Activated CD4-positive, CD25-positive, alpha-beta regulatory T cell treated with anti-CD3 and anti-CD28 coated beads, Interleukin-2, amount 50 U/mL, for 72 hours (primary cell): ENCODE results near the gene CDYL.
A peak's percentile ranks its signal among the peaks of the same experiment; 100 is the strongest.
"Not testable (repeated sequence)": the region's sequence is repeated elsewhere in the genome, so short reads cannot be mapped to it uniquely, and the experiment has no call there.

ENCODE experiments used
- DNase-seq: peaks from one replicate; pipeline ENCODE4 v3.0.0; 2021

The CDYL gene

DNA sequence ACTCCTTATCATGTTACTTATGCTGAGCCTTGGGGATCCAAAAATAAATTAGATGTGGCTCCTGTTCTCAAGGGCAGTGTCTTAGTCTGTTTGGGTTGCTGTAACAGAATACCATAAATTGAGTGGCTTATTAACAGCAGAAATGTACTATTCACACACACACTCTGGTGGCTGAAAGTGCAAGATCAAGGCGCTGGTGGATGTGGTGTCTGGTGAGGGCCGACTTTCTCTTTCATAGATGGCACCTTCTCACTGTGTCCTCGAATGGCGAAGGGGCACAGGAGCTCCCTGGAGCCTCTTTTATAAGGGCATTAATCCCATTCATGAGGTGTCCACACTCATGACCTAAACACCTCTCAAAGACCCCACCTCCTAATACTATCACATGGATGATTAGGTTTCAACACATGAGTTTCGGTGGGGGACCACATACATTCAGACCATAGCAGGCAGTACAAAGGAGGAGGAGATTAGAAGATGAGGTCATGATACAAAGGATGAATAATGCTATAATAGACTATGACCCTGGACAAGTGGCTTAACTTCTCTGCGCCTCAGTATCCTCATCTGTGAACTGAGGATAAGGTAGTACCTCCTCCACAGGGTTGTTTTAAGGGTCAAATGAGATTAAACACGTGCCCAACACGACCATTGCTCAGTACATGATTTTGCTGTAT, 193.5 kb downstream of the CDYL start:
- DNase-seq: no peak

DNA sequence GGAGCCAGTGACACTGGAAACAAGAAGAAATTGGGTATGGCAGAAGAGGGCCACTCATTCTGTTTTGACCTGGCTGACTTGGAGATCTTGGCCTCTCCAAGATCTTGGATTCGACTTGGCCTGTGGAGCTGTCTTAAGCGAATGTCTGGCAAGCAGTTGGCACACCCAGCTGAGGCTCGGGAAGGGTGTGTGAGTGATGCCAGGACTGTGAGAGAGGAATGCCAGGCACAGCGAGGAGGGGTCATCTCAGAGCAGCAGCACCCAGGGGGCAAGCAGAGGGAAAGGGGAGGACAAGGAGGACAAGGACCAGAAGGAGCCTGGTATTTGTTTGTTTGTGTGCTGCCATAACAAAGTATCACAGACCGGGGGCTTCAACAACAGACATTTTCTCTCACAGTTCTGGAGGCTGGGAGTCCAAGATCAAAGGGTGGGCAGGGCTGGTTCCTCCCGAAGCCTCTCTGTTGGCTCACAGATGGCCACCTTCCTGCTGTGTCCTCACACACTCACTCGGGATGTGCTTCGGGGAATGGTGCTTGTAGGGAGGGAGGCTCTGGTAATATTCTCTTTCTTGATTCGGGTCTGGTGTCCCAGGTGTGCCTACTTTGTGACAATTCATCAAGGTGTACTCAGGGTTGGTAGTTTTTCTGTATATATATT, 194.7 kb downstream of the CDYL start:
- no peak for DNase-seq

DNA sequence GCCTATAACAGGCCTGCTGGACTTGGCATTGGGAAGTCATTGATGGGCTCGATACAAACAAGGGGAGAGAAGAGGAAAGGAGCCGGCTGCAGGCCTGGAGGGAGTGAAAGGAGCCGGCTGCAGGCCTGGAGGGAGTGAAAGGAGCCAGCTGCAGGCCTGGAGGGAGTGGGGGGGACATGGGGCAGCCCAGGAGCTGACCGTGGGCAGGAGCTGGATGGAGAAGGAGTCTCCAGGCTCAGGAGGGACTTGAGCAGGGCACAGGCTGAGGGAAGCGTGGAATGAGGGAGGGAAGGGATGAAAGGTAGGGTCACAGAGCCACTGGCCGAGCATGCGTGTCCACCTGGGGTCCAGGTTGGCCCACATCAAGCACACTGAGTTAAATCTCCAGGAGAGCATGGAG, 195.6 kb downstream of the CDYL start:
- DNase-seq: no peak

- DNase-seq: no peak
Measured at GRCh38 chr6:4972438-4972837, 196.2 kb downstream of the CDYL start.

DNA sequence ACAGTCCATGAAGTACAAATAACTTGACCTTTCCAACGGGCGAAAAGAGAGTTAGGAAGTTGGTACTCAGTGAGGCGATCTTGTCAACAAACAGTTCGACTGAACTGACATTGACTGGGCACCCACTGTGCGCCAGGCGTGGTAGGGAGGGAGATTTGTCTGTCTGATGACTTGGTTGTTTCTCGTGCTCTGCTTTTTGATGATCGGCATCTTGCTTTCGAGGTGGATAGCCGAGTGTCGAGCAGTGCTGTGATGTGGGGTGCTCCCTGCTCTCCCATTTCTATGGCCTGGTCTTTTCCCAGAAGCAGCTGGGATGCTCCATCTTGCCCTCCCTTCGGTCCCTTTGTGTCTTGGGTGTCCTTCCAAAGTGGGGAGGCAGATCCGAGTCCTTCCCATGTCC, 197.2 kb downstream of the CDYL start:
- DNase-seq: no peak

DNA sequence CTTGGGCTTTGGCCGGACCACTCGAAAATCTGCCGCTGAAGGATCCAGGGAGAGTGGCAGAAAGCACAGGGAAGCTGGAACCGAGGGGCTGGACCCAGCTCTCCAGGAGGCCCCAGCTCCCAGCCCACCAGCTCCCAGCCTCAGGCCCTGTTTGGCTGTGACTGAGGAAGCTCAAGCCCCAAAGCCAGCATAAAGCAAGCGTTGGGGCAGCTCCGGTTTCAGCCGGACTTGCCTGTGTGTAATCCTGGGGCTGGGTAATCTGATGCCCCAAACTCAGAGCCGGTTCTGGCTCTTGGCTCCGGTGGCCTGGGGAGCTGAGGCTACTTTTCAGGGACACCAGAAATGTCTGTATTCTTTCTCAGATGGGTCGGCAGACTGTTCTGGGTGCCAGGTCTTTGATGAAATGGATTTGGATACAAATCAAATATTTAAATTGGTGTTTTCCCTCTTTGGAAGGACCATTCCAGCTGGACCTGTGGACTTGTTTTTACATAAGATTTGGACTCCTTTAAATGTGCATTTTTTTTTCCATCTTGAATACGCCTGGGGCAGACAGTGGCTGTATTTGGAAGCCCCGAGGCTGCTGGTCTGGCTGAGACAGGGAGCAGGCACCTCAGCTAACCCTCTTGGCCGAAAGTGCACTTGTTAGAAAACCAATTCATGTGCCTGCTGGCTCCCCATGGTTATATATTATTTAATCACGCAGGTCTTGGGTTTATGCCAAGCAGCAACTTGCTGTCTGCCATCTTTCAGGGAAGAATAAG, 198.0 kb downstream of the CDYL start:
- DNase-seq: no peak

DNA sequence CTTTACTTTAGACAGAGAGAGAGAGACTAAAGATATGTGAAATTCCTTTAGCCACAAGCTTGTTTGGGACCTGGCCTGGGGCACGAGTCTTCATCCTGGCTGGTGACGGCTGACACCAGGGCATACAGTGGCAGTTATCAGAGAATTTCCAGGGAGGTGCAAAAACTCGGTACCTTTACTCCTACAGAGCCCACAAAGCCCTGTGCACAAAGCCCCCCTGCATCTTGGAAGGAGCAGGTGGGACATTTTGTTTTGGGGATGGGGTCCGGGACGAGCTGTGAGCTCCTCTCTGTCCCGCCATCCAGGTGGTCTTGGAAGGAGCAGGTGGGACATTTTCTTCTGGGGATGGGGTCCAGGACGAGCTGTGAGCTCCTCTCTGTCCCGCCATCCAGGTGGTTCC, 198.8 kb downstream of the CDYL start:
- no peak for DNase-seq

GRCh38 chr6:4975506-4975905, 199.3 kb downstream of the CDYL start:
- no peak for DNase-seq

- DNase-seq: no peak
Measured at GRCh38 chr6:4977468-4977867, 201.3 kb downstream of the CDYL start.

- no peak for DNase-seq
Measured at GRCh38 chr6:4979426-4979825, 203.2 kb downstream of the CDYL start.

DNA sequence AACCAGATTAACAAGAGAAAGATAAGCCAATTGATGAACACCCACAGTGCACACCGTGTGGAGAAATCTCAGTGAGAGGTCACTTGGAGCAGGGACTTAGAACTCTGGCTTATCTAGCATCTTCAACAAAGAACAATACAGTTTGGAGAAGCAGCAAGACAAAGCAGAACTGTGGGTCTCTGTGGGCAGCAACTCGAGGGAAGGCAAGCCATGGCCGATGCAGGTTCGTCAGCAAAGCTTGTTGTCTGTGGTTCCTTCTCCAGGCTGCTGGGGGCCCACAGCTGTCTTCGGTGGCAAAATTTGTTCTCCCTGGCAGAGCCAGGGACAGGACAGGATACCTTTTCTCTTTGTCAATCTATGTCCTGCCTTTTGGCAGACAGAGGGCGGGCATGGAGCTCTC, 205.6 kb downstream of the CDYL start:
- no peak for DNase-seq

- DNase-seq: no peak
Measured at GRCh38 chr6:4983322-4983721, 207.1 kb downstream of the CDYL start.

DNA sequence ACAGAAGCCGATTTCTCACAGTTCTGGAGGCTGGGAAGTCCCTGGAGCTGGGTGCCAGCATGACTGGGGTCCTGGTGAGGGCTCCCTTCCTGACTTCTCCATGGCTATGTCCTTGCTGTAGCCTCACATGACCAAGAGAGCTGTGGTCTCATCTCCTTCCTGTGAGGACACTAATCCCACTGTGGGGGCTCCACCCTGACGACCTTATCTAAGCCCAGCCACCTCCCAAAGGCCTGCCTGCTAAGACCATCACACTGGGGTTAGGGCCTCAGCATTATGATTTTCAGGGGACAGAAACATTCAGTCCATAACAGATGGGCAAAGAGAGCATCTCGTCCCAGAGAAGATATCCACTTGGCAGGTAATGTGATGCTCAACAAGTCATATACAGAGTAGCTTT, 210.8 kb downstream of the CDYL start:
- no peak for DNase-seq

DNA sequence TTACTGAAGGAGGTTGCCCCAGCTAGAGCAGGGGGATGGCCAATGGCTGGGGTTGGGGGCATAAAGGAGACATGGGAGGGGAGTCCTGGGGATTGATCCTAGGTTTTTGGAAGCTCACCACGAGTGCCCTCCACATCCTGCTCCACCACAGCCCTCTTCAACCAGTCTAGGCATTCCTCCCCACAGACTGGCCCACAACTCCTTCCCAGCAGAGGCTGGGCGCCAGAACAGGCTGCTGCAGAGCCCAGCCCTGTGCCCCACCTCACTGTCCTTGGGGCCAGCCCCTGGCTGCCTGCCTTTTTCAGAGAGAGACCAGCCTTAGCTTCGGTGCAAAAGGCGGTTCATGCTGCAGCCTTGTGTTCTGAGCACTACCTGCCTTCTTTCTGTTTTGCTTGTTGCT, 211.2 kb downstream of the CDYL start:
- no peak for DNase-seq

DNA sequence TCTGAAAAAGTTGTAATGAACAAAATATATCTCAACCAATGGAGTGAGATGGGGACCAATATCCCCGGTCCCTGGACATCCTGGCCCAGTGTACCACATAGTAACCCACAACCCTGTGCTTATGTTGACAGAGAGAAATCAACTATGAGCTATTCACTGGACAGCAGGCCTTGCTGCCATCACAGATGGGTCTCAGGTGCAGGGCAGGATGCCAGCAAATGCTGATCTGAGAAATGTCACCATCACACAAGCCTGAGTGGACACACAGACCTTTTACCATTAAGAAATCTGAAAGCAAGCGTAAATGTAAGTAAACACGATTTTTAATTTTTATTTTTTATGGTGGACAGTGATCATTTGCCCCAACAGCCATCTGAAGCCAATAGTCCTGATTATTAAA, 218.5 kb downstream of the CDYL start:
- no peak for DNase-seq

DNA sequence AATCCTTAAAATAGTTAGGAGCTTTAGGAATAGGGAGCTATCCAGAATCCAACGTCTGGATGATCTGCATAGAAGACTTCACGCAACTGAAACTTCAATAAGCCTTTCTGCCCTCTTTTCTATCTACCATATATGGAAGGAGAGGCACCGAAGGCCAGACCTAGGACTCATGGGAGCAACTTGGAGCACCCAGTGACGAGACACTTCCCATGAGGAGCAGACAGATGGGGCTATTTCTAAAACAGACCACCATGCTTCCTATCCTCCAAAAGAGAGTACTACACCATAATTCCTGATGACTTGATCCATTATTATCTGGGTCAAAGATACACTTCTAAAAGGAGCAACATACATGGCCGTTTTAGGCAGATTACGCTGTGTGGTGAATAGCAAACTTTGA, 221.7 kb downstream of the CDYL start:
- DNase-seq: no peak

DNA sequence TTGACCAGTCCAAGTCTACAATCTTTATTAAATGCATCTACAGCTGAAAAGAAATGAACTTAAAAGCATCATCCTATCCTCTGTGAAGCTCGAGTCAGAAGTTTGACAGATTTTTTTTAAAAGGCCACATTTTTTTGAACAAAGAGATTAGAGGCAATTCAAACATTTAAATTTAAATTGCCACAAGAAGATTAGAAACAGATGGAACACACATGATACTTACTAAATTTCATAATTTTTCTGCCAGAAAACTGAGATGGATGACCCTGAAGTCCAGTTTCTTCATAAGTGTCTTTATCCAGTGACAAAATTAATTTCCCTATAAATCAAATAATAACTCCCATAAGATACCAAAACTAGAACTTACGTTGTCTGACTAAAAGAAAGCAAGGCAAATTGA, 223.4 kb downstream of the CDYL start:
- DNase-seq: no peak

DNA sequence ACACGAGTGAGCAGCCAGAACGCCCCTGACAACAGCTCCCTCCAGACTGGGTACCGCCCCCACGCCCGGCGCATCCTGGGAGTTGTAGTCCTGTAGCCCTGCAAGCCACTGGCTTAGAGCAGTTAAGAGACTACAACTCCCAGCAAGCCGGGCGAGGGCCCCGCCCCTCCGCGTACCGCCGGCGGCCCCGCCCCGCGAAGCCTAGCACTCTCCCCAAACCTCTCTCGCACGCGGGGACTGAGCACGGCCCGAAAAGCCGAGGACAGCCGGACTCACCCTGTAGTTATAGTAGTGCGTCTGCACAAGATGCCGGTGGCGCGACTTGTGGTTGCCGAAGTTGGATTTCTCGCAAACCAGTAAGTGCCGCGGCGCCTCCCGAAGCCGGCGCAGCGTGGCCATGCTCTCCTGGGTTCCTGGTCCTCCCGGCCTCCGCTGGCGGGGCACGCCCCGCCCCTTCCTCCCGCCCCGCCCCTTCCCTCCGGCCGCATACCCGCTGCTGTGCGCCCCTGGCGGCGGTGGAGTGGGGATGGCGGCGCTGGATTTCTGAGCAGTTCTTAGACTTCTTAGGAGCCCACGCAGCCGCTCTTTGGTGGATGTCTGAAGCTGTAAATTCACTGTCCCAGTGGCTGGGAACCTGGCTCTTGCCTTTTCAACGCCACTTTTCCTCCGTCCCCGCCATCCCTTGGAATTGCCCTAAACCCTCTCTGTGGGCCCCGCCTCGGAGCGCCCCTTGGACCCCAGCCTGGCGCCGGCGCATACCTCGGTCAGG, 227.6 kb downstream of the CDYL start, which contains the start of gene RPP40:
TSS of gene RPP40 (minus strand) at position 434 of the 769 bp plus-strand sequence. CDS start at position 399, 35 bp downstream.
- DNase-seq: peak; percentile 99

DNA sequence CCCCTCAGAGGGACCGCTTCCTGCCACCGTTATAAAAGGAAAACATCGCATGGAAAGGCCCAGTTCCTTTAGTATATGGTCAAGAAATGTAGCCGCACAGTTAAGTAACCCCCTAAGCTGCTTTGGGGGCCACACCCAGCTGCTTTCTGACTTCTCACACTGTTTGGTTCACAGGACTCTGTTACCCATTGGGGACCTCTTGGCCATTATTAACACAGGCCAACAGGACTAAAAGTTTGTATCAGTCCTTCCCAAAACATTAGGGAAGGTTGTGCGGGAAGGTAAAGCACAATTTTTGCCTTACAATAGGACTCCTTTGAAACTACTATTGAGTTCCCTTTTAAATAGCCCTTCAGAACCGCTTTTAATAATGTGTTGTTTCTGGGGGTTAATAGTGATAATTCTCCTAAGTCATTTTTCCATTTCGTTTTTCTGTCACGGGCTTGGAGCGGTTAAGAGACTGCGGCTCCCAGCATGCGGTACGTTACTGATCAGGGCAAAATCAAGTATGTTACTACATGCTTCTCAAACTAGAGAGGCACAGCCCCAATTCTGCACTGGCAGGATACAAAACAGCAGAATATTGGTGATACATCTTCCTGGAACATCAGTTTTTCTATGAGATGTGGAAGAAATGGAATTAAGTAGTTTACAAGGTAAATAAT, 228.3 kb downstream of the CDYL start:
- no peak for DNase-seq

DNA sequence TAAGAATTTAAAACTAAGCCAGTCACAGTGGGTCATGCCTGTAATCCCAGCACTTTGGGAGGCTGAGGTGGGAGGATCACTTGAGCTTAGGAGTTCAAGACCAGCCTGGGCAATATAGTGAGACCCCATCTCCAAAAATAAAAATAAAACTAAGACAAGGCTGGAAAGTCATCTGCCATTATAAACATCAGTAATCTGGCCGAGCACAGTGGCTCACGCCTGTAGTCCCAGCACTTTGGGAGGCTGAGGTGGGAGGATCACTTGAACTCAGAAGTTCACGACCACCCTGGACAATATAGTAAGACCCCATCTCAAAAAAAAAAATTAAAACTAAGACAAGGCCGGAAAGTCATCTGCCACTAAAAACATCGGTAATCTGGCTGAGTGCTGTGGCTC, 228.8 kb downstream of the CDYL start:
- not testable (repeated sequence) for DNase-seq
